GM12873 (cell line): ENCODE measurements around the gene CDH23.
A peak's percentile ranks its signal among the peaks of the same experiment; 100 is the strongest.

Experiments
- TF ChIP-seq, protein P1 (sequence below): IDR thresholded peaks from 2 replicates; pipeline ENCODE4 v1.5.1; 2012; ENCODE audit warnings: low read depth, mild to moderate bottlenecking, moderate library complexity, low read length, control low read depth; ENCODE audit not compliant: insufficient read depth; ENCODE audit errors: missing control alignments

CDH23 gene

DNA sequence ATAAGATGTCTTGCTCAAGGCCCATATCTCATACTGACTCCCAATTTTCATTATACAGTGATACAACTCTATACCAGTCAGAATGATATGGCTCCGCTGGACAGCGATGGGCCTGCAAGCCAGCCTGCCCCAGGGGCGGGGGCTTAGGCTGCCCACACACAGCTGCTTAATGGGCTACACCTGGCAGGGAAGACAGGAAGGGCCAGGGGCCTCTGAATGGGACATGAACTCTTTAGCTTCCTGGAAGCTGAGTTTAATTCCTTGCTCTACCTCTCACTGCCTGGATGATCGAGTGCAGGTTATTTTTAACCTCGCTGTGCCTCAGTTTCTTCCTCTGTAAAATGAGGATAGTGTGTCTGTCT is 210.3 kb downstream of the CDH23 start:
- TF ChIP-seq, protein P1, sequence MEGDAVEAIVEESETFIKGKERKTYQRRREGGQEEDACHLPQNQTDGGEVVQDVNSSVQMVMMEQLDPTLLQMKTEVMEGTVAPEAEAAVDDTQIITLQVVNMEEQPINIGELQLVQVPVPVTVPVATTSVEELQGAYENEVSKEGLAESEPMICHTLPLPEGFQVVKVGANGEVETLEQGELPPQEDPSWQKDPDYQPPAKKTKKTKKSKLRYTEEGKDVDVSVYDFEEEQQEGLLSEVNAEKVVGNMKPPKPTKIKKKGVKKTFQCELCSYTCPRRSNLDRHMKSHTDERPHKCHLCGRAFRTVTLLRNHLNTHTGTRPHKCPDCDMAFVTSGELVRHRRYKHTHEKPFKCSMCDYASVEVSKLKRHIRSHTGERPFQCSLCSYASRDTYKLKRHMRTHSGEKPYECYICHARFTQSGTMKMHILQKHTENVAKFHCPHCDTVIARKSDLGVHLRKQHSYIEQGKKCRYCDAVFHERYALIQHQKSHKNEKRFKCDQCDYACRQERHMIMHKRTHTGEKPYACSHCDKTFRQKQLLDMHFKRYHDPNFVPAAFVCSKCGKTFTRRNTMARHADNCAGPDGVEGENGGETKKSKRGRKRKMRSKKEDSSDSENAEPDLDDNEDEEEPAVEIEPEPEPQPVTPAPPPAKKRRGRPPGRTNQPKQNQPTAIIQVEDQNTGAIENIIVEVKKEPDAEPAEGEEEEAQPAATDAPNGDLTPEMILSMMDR: no peak

DNA sequence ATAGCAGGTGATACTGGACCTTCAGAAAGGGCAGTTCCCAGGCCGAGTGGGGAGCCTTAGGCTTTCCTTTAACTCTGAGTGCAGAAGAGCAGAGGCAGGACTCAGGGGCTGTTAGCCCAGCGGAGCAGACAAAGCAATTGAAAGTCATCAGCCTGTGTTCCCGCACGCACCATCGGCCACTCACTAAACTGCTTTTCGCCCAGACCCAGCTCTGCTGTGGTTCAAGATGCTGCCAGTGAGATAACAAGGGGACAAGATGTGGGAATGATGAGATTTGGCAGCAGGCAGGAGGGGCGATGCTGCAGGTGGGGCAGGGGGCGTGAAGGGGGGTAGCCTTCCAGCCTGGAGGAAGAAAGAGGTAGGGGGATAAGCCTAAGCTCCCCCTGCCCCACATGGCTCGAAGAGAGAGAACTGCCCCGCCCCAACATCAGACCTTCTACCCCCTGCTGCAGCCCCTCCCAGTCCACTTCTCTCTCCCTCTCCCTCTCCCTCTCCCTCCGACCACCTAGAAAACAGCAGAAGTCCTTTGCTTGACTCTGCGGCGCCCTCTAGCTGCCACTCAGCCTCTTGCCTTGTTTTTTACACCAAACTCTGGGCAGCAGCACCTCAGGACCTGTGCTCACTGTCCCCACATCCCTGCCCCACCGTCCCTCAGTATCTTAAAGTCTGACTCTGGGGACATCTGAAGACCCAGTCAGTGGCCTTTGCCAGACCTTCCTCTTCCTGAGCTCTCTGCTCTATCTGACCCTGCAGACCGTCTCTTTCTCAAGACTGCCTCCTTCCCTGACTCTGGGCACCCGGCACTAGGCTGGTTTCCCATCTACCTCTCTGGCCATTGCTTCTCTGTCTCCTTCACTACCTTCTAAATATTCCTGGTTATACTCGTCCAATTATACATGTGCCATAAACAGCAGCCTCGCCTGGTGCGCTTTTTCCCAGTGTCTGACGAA is 212.4 kb downstream of the CDH23 start:
- TF ChIP-seq, protein P1: peak; percentile 88

DNA sequence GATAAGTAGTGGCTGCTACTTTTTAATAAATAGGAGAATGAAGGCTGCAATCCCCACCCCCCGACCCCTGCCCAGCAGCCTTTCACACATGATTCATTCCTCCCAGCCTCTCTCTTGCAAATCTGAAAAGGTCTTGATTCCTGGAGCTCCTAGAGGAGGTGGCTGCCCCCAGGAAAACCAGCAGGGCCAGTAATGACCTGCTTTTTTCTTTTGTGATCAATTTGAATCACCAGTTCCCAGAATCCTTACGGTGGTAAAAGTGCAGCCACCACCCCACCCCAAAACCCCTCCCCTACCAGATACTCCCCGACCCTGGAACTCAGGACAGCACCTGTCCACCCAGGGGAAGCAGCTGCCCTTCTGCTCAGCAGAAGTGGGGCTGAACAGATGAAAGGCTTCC is 213.9 kb downstream of the CDH23 start:
- TF ChIP-seq, protein P1: no peak

DNA sequence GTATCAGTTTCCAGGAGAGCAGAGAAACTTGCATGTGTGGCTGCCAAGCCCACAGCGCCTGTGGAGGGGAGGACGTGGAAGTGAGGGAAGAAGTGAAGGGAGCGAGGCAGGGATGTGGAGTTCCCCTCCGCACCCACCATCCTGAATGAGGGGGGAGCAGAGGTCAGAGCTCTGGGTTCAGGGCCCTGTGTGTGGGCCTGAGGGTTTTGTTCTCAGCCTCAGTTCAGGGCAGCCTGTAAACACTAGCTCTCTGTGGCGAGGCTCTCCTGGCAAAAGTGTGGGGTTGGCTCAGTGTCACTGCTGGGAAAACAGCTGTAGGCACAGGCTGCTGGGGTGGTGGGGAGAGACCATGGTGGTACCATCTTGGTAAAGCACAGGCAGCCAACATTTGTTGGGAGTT is 214.4 kb downstream of the CDH23 start:
- TF ChIP-seq, protein P1: no peak

DNA sequence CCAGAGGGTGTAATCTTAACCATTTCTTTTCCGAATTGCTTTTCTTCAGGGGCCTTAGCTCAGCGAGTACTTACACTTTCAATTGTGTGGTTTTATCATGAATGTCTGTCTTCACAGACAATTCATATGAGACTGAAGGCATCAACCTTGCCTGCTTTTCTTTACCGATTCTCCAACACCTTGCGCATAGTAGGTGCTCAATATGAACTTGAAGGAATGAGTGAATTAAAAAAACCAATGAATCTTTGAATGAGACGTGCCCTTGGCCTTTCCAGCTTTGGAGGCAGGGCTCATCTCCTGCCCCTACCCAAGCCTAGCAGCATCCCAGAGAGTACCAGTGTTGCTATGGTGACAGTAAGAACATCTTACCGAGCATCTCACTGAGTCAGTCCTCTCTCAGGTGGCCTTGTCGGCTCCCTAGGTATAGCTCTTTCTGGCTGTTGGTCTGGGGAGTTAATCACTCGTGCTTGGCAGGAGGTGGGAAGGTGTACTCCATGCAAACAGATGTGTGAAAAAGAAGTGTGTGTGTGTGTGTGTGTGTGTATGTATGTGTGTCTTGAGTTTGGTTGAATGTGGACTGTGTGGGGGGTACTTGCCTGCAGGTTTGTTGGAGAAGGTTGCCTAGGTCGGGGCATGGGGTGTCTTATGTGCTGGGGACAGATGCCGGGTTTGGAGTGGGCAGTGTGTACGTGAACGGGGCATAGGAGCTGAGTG is 215.1 kb downstream of the CDH23 start:
- TF ChIP-seq, protein P1: no peak

DNA sequence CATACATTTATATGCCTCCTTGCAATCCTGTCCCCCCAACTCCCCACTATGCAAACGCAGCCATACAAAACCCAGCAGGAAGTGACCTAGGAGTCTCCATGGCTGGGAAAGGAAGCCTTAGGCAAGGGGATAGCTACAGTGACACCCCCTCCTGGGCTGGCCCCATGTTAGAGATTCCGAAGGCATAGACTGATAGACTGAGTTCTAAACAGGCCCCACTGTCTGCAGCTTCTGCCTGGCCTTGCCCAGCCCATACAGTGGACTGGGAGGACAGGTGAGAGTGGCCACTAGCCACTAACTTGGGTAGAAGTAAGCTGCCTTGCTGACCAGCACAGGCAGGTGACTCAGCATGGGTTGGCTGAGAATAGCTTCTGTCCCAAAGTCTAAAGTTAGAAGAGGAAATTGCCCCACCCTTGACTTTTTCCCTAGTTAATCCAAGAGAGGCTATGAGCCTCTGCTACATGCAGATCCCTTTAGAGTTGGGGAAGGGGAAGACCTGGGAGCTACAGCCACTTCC is 216.6 kb downstream of the CDH23 start:
- TF ChIP-seq, protein P1: no peak

DNA sequence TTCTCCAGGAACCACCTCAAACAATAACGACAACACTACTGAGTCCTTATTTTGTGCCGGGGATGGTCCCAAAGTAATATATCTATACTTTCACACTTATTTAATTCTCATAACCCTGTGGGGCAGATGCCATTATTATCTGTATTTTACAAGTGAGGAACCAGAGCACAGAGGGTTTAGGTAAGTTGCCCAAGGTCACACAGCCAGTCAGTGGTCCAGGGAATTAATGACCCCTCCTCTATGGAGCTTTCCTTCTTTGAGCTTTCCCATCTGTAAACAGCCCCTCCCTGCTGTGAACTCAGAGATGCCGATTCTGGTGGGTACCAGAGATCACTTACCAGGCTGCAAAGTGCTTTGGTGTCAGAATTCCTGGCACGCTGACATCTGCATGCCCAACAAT is 217.2 kb downstream of the CDH23 start:
- TF ChIP-seq, protein P1: no peak
